HG03196 (cell line): ENCODE data around the gene TMPO.
"Not testable (repeated sequence)": the region's sequence is repeated elsewhere in the genome, so short reads cannot be mapped to it uniquely, and the experiment has no call there.

Experiments used
- ATAC-seq: cut with Tn5 transposase; IDR thresholded peaks from one replicate; pipeline ENCODE4 v1.9.1; 2021; ENCODE audit not compliant: unreplicated experiment

Gene TMPO

DNA sequence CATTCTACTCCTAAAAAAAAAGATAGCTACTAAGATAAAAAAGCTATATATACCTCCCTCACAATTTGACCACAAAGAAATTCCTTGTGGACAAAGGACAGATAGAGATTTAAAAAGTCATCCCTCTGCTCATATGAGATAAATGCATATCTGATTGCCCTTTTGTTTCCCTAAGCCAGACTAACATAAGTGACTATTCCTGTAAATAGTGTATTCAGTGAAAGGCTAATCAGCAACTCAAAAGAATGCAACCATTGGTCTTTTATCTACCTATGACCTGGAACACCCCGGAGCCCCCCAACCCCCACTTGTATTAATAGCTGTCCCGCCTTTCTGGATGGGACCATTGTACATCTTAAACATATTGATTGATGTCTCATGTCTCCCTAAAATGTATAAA, 6.3 kb upstream of the TMPO start:
- no peak for ATAC-seq

- ATAC-seq: not testable (repeated sequence)
Observed at GRCh38 chr12:98511806-98512205, 3.6 kb upstream of the TMPO start.

DNA sequence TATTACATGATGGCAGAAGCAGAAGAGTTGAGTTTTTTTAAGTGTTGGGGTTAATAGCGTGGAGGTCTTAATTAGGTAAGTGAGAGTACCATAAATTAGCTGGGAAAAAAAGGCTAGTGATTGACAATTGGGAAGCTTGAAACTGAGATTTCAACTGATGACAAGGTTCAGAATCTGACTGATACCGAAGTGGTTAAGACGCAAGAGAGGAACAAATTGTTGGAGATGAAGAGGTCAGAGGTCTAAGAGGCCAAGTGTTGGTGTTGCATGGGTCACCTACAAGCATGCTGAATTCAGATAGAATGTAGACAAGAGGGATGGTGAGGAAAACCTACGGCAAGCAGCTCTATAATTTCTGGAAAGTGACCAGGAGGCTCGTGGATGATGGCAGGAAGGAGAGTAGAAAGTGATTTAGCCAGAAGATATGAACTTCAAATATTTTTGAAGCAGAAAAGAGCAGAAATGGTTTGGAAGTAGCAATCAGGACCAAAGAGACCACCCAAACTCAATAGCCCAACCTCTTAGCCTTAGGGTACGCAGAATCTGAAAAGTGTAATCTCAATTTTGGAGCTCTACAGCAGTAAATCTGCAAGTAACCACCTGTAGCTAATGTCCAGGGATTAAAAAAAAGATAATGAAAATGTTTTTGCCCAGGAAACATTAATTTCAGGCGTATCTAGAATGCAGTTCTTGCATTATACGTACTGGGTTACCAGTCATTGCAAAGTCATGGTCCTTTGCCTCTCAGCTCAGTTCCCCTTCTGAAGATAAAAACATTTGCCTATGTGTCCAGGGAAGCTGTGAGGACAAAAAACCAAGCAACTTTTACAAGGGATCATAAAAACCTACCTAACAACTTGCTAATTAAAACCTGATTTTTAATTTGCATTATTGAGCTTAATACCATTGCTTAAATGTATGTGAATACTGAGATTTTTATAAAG, 1.7 kb upstream of the TMPO start:
- ATAC-seq: no peak

DNA sequence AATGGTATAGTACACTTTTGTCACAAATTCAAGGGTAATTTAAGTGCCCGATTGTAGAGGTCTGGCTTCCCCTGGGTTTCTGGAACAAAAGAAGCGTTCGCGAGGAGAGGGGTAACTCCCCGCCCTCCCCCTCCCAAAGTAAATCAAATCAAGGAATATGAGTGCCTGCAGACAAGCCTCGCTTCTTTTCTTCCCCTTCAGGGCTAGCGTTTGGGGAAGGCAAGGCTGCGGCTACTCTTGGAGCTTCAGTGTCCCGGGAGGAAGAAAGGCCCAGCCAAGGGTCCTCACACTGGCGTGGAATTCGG, 456 bp upstream of the TMPO start:
- ATAC-seq: no peak

DNA sequence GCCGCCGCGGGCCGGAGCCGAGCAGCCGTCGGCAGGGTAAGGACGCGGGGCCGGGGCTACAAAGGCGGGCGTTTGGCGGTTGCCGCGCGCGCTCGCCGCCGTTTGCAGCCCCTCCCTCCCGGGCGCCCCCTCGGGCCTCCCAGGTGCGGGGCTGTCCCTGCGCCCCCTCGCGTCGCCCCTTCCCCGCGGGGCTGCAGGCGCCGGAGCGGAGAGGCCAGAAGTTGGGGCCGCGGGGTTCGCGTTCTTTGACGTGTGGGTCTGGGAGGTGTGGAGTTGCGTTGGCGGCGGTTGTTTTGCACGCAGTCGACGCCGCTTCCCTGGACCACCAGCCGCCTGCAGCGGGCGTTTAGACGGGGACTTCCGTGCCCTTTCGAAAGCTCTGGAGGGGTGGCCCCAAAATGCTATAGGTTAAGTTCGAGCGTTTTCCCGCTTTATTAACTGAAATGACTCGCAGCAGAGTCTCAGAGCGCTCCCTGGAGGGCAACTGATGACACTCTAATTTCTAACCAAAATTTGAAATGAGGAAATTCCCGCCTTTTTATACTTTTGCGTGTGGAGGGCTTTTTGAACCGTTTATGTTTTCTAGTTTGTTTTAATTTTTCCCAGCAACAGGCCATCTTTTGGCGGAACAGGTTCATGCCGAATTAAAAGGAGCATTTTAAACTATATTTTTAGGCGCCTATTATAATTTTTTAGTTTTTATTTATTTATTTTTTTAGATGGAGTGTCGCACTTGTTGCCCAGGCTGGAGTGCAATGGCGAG, 902 bp downstream of the TMPO start:
- ATAC-seq: peak; percentile 73

DNA sequence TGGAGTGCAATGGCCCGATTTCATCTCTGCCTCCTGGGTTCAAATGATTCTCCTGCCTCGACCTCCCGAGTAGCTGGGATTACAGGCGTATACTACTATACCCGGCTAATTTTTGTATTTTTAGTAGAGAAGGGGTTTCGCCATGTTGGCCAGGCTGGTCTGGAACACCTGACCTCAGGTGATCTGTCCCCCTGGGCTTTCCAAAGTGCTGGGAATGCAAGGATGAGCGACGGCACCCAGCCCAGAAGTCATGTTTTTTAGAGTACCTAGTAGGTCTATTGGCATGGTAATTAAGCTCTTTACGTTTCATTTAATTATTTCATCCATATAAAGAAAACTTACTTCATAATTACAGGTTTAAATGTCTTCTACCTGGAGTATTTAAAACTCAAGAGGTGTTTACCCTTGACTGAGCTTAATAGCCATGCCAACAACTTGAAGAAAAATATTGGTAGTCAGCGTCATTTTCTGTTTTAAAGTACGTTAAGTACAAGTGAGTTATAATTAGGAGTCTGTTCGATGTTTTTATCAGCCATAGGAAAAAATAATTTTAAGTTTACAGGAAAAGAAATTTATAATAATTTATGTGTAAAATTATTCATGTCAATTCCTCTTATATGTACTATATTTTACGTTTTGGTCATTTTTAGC, 4.0 kb downstream of the TMPO start:
- ATAC-seq: no peak

GRCh38 chr12:98530068-98530467, 14.7 kb downstream of the TMPO start:
- no peak for ATAC-seq

- no peak for ATAC-seq
Observed at GRCh38 chr12:98532687-98533304, 17.4 kb downstream of the TMPO start.

GRCh38 chr12:98533723-98534251, 18.4 kb downstream of the TMPO start:
- no peak for ATAC-seq

GRCh38 chr12:98538031-98538430, 22.6 kb downstream of the TMPO start:
- no peak for ATAC-seq

DNA sequence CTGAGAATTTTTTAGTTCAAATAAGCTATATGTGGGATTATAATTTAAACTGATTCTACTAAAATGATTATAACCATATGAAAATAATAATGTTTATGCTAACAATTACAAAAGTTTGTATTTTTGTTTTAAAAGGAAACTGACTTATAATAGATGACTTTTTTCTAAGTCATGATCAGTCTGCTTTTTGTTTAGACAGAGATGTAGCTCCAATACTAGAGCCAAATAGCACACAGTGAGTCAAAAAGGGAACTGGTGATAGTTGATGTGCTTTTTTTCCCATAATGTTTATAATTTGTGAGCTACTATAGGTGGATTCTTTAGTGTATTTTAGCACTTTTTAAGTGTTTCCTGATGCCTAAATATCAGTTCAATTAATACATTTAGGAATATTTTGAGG, 28.3 kb downstream of the TMPO start:
- ATAC-seq: no peak

GRCh38 chr12:98544751-98545150, 29.4 kb downstream of the TMPO start:
- ATAC-seq: no peak

- no peak for ATAC-seq
Observed at GRCh38 chr12:98549371-98550110, 34.2 kb downstream of the TMPO start.

GRCh38 chr12:98551787-98552186, 36.4 kb downstream of the TMPO start:
- no peak for ATAC-seq

DNA sequence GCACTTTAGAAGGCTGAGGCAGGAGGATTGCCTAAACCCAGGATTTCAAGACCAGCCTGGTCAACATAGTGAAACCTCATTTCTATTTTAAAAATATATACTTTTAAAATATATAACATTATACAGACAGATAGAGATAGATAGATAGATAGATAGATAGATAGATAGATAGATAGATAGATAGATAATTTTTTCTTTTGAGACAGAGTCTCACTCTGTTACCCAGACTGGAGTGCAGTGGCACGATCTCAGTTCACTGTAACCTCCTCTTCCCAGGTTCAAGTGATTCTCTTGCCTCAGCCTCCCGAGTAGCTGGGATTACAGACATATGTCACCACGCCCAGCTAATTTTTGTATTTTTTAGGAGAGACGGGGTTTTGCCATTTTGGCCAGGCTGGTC, 42.7 kb downstream of the TMPO start:
- not testable (repeated sequence) for ATAC-seq

DNA sequence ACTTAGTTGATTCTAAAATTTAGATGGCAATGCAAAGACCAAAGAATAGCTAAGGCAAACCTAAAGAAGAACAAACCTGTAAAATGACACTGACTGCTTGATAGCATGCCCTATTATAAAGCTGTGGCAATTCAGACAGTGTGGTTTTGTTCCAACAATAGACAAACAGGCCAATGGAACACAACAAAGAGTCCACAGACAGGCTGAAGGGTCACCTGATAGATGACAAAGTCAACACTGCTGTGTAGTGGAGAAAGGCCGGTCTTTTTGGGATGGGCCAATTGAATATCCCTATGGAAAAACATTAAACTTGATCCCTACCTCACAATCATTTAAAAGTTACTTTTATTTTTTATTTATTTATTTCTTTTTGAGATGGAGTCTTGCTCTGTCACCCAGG, 44.3 kb downstream of the TMPO start:
- no peak for ATAC-seq

DNA sequence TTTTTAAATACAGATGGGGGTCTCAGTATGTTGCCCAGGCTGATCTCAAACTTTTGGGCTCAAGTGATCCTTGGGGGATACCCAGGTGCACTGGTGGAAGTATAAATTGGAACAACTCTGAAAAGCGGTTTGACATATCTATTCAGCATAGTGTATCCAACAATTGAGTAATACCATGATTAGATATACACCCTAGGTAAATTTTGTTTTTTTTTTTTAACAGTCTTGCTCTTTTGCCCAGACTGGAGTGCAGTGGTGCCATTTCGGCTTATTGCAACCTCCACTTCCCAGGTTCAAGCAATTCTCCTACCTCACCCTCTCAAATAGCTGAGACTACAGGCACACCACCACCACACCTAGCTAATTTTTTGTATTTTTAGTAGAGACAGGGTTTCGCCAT, 46.5 kb downstream of the TMPO start:
- ATAC-seq: no peak

- ATAC-seq: no peak
Observed at GRCh38 chr12:98572010-98572409, 56.6 kb downstream of the TMPO start.

DNA sequence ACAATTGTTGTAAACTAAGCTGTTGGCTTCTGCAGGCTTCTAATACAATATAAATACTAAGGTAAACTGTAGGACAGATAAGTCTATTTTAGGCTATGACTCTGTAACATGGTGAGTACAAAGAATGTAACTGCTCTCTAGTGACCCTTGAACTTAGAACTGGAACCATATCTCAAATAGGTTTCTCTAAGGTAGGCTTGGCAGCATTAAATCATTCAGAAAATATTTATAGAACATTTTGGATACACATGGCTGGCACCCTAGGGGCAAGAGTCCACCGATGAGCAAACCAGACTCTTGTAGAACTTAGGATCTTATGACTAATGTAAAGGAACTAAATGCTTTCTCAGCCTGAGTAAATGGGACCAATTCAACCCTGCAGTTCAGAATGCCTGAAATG, 58.7 kb downstream of the TMPO start:
- no peak for ATAC-seq

GRCh38 chr12:98575013-98575412, 59.6 kb downstream of the TMPO start:
- no peak for ATAC-seq
